Endothelial cell of umbilical vein (primary cell): Measurements from ENCODE around the gene SESN2.

Experiments
- CTCF ChIP-seq, 2 donors: IDR thresholded peaks; 1 replicate in 1 of 2; 2 replicates in 1 of 2; pipeline ENCODE4 v1.5.1; 2011; ENCODE audit warnings: low read length in 2 of 2, mild to moderate bottlenecking in 2 of 2, moderate library complexity in 2 of 2, control low read depth in 1 of 2, inconsistent platforms in 1 of 2, low read depth in 1 of 2; ENCODE audit not compliant: insufficient read depth in 1 of 2; ENCODE audit errors: extremely low read depth in 1 of 2
- POLR2A ChIP-seq: IDR thresholded peaks from 2 replicates; pipeline ENCODE4 v1.6.1; 2012; ENCODE audit warnings: low read depth, mild to moderate bottlenecking, control low read depth, low read length
- POLR2AphosphoS5 ChIP-seq: IDR thresholded peaks from 2 replicates; pipeline ENCODE4 v1.6.1; 2012; ENCODE audit warnings: low read depth, mild to moderate bottlenecking, control low read depth, low read length, moderate library complexity; ENCODE audit not compliant: insufficient read depth

- TF ChIP-seq CTCF (IDR thresholded peaks at IDR 0.05; ENCODE audit: extremely low read depth in 1 of 2, insufficient read depth in 1 of 2, low read depth in 1 of 2, low read length in 2 of 2) = no peak
- no peak for TF ChIP-seq POLR2A
- no peak for TF ChIP-seq POLR2AphosphoS5
These were observed 29.2 kb downstream of the SESN2 start for GRCh38 chr1:28288487-28288886.
